ENCODE results near the gene HECTD3.

GRCh38 chr1:44985747-44986359 lies 25.3 kb downstream of the HECTD3 start:
- TF ChIP-seq, protein P1, sequence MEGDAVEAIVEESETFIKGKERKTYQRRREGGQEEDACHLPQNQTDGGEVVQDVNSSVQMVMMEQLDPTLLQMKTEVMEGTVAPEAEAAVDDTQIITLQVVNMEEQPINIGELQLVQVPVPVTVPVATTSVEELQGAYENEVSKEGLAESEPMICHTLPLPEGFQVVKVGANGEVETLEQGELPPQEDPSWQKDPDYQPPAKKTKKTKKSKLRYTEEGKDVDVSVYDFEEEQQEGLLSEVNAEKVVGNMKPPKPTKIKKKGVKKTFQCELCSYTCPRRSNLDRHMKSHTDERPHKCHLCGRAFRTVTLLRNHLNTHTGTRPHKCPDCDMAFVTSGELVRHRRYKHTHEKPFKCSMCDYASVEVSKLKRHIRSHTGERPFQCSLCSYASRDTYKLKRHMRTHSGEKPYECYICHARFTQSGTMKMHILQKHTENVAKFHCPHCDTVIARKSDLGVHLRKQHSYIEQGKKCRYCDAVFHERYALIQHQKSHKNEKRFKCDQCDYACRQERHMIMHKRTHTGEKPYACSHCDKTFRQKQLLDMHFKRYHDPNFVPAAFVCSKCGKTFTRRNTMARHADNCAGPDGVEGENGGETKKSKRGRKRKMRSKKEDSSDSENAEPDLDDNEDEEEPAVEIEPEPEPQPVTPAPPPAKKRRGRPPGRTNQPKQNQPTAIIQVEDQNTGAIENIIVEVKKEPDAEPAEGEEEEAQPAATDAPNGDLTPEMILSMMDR (optimal IDR thresholded peaks at IDR 0.05 in 1 of 3, IDR thresholded peaks at IDR 0.05 in 1 of 3, conservative IDR thresholded peaks at IDR 0.05 in 1 of 3; ENCODE audit: extremely low read depth in 1 of 3, insufficient read depth in 2 of 3, low read length in 3 of 3), result no peak
- no peak for TF ChIP-seq EZH2 (IDR thresholded peaks at IDR 0.05; ENCODE audit: low read length)

Measured in keratinocyte (primary cell).